SW 1271 (cell line): ENCODE data around the gene MAMDC2.

Experiments
- DNase-seq, 2 experiments: peaks; one replicate each; lab custom pipeline; 2025; lab: John Stamatoyannopoulos, UW

The MAMDC2 gene

DNA sequence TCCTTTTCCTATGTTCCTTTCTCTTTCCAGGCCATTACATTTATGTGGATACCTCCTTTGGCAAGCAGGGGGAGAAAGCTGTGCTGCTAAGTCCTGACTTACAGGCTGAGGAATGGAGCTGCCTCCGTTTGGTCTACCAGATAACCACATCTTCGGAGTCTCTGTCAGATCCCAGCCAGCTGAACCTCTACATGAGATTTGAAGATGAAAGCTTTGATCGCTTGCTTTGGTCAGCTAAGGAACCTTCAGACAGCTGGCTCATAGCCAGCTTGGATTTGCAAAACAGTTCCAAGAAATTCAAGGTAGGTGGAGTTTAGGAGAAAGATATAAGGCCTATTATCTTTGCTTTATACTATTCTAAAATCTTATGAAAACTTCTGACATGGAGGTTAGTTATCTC is 64.5 kb downstream of the MAMDC2 start:
- no peak for DNase-seq

- DNase-seq = no peak
Observed at GRCh38 chr9:70110194-70111041, 66.8 kb downstream of the MAMDC2 start.

GRCh38 chr9:70111042-70111602 is 67.5 kb downstream of the MAMDC2 start:
- peak; percentile 35 to 66 for DNase-seq

DNA sequence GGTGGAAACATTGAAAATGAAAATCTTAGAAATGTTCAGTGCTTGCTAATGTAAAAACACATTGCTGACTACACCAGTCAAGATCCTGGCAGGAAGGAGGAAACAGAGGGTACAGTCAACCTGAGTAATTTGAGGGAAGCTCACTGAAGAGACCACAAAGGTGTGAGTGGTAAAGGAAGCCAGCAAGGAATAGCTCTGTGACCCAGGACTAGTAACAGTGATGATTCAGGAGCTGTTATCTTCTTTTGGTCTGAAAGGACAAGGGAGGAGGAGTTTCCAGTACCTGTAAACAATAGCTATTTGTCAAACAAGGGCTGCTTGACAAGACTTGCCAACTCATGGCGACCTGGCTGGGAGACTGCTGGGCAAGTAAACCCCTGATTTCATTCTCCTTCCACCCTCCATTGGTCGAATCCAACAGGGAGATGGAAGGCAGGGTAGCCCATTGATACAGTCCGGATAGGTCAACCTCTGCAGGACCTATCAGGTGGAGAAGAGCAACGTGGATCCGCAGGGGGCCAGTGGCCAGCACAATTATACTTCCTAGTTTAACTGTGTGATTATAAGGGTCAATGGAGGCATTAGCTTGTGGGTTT is 68.1 kb downstream of the MAMDC2 start:
- no peak for DNase-seq

- DNase-seq = no peak
Observed at GRCh38 chr9:70112981-70113380, 69.3 kb downstream of the MAMDC2 start.

DNA sequence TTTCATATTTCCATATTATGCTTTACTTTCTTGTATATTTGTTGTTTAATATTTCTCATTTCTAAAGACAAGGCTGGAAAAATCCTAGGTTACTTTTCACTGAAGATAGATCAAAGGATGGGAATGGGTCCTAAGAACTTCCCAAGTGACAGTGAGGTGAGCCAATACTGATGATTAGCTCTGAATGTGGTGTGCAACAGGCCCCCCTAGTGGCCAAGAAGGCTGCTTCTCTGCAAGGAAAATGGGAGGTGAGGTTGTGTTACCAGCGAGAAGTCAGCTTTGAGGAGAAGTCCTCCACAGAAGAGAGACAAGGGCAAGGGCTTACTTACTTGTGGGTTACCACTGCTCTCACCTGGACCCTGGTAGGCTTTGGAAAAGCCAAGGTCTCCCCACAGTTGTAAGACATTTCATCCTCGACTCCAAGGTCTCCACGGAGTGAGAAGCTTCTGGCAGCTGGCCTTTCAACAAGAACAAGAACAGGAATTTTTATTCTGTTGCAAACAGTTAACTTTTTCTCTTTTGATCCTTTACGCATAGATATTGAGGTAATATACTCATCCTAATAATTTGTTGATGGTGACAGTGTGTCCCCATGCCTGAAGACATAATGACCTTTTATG is 69.9 kb downstream of the MAMDC2 start:
- DNase-seq = peak in 1 of 2 experiments; percentile 54

GRCh38 chr9:70114898-70115297 is 71.2 kb downstream of the MAMDC2 start:
- no peak for DNase-seq

GRCh38 chr9:70117835-70118319 is 74.2 kb downstream of the MAMDC2 start:
- peak in 1 of 2 experiments; percentile 10 for DNase-seq

GRCh38 chr9:70119786-70120185 is 76.1 kb downstream of the MAMDC2 start:
- DNase-seq = no peak

GRCh38 chr9:70120834-70121510 is 77.3 kb downstream of the MAMDC2 start:
- peak in 1 of 2 experiments; percentile 21 for DNase-seq

DNA sequence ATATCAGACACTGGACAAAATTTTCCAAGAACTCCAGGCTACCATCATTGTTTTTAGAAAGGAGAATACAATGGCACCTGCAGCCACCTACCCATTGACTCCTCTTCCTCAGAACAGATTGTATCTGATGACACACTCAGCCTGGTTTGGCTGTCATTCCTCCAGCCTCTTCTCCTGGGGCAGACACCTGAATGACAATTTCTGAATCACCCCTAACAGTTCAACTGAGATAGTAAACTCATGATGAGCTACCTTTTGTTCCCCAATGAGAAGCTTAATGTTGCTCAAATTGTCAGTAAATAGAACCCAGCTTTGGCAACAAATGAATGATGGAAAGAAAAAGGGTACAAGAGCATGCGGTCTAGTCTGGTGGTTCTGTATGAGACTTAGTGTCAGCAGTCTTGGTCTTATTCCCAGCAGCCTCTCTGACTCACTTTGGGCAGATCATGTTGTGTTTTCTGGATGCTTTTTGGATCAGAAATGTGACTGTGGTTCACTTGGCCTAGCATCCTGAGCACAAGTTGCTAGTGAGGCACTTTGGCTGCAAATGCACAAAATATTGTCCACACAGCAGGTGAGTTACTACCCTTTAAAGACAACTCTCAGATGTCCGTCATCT is 78.3 kb downstream of the MAMDC2 start:
- no peak for DNase-seq

- DNase-seq = no peak
Observed at GRCh38 chr9:70123695-70124094, 80.0 kb downstream of the MAMDC2 start.

GRCh38 chr9:70125621-70126263 is 82.1 kb downstream of the MAMDC2 start:
- no peak for DNase-seq

GRCh38 chr9:70127036-70127435 is 83.4 kb downstream of the MAMDC2 start:
- no peak for DNase-seq

DNA sequence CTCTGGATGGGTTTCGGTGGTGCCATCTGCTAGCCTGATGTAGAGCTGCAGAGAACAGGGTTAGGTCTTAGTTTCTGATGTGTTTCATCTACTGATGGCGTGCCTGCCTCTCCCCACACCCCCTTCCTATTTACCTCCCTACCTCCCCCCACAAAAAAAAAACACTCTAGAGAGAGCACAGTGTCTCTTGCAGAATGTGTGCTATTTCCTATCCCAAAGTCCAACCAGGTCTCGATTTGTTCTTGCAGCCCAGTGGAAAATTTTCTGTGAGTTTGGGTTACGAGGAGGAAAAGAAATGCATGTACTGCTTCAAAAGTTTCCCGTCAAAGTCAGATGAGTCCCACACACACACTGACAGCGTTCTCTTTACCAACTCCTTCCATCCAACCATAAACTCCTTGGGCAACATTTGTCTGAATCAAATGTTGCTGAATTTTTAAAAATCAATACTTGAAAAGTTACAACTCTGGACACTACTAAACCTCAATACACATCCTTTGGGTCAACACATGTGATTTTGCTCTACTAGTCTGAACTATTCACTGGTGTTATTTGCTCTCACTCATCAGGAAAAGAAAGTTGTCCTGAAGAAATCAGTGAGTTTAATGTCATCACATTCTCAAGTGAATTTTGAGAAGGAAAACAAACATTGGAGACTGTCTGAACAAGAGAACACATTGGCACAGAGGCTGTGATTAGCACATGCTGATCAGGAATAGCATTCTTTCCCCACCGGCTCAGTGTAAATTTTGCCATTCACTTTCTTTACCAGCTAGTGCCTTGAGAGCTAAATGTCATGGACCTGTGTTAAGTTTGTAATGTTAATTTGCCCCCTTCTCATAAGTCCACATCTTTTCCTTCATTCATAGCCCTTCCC is 84.1 kb downstream of the MAMDC2 start:
- no peak for DNase-seq

DNA sequence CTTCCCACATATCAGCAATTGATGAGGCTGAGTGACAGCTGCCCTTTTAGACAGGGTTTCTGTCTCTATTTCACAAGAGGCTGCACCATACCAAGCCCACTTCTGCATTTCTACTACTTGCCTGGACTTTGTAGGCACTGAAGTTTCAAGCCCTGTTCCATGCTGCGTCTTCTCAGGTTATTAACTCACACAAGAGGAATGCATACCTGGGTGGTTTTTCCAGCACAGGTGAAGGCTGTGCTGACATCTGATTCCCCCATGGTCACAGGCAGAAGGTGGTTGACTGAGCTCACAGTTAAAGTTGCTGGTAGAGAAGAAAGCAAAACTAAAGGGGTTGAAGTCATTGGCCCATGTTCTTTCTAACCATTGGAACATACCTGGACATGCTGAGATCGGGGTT is 86.6 kb downstream of the MAMDC2 start:
- no peak for DNase-seq

- no peak for DNase-seq
Observed at GRCh38 chr9:70131296-70131695, 87.6 kb downstream of the MAMDC2 start.

DNA sequence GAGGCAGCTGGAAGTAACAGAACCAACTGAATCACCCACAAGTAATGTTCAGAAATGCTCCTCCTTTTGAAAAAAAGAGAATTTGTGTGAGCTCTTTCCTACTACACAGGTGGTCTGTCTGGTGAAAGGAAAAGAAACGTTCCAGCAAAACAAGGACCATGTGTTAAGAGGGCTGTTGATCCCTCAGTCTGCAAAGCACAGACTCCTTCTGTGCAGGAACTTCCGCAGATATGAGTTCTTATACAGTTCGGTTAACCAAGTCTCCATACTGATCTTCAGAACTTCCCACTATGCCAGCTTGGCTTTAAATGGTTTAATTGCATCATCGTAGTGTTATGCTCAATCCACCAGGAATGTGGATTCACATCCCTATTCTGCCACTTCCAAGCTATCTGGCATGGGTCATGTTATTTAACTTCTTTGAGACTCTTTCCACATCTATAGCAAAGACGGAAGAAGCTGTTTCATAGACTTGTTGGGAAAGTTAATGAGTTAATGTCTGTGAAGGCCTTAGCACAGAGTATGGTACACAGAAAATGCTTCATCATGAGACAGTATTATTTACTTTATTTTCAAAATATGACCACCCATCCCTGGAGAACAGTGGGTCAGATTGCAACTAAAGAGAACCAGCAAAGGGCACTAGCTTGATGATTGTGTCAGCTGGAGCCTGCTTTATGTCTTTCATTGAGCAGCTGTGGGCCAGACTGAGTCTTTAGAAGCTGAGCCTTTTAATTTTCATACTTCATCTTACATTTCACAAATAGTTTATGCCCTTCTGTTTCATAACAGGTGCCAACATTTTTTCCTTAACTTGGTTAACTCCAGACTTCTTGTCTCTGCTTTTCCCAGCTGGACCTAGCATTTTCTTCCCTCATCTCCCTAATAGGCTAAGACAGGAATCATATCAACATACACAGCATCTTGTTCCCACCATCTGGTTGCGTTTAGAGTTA is 89.9 kb downstream of the MAMDC2 start:
- DNase-seq = no peak

DNA sequence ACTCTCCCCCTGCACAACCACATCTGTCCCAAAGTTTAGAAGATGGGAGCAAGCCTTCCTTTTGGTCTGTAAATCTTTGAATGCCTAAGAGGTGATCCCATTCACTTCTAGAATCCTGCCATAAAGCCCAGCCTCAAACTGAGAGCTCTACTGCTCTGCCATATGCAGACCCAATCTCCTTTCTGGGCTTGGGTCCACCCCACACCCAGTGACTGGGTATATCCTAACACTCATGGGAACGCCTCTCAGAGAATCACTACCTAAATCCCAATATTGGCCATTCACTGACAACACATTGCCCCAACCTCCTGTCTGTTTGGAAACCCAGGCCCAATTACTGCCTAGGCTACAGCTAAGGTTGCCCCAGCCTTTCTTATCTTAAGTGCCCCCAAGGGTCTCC is 90.7 kb downstream of the MAMDC2 start:
- DNase-seq = no peak
